ENCODE results near the gene SLC19A1. TPM values are rescaled to one million over a fixed set of nuclear protein-coding genes. Genes with fewer than 3 reads are reported as not detected.

SLC19A1 gene
- total RNA-seq, 4 donors from 2014 or later: 6.5 to 18.3 (median 8.1) TPM

DNA sequence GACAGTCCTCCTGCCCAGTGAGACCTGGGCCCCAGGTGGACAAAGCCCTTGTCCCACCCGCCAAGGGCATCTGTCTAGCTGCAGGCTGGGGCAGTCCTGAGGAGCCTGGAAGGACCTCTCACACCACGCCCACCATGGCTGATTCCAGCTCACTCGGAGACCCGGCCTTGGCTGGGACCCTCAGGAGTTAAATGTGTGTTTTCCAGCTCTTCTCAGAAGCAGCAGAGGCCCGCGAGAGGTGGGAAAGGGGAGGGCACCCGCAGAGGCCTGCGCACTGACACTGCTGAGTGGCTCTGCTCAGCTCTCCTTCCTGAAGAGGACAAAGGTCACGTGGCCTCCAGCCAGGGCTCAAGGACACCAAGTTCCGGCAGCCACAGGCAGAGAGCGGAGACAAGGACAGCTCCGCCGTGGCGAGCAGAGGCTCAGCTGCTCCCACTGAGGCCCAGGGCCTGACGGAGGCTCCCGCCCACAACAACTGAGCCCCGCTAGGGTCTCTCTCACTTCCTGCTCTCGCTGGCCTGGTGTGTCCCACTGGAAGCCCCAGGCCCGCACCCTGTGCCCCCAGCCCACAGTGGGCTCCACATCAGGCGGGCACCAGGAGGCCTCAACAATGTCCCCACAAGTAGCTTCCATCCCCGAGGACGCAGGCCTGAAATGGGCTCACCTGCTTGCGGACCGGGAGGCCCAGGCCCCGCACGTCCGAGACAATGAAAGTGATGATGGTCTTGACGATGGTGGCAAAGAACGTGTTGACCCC lies 16.9 kb downstream of the SLC19A1 start:
- TF ChIP-seq, protein P1, sequence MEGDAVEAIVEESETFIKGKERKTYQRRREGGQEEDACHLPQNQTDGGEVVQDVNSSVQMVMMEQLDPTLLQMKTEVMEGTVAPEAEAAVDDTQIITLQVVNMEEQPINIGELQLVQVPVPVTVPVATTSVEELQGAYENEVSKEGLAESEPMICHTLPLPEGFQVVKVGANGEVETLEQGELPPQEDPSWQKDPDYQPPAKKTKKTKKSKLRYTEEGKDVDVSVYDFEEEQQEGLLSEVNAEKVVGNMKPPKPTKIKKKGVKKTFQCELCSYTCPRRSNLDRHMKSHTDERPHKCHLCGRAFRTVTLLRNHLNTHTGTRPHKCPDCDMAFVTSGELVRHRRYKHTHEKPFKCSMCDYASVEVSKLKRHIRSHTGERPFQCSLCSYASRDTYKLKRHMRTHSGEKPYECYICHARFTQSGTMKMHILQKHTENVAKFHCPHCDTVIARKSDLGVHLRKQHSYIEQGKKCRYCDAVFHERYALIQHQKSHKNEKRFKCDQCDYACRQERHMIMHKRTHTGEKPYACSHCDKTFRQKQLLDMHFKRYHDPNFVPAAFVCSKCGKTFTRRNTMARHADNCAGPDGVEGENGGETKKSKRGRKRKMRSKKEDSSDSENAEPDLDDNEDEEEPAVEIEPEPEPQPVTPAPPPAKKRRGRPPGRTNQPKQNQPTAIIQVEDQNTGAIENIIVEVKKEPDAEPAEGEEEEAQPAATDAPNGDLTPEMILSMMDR (IDR thresholded peaks at IDR 0.05; ENCODE audit: low read depth): no peak

DNA sequence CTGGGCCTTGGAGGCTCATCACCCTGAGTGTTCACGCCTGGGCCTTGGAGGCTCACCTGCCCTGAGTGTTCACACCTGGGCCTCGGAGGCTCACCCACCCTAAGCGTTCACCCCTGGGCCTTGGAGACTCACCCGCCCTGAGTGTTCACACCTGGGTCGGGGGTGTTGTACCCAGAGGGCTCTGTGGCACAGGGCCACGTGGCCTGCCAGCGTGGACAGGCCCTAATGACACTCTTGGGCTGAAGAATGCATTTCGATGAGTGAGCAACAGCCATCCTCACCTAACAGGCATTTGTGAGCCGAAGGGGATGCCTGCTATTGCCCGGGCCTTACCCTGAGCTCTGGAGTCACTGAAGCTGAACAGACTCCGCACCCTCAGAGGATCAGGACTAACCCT lies 17.5 kb downstream of the SLC19A1 start:
- TF ChIP-seq, protein P1 (IDR thresholded peaks at IDR 0.05; ENCODE audit: low read depth): no peak

DNA sequence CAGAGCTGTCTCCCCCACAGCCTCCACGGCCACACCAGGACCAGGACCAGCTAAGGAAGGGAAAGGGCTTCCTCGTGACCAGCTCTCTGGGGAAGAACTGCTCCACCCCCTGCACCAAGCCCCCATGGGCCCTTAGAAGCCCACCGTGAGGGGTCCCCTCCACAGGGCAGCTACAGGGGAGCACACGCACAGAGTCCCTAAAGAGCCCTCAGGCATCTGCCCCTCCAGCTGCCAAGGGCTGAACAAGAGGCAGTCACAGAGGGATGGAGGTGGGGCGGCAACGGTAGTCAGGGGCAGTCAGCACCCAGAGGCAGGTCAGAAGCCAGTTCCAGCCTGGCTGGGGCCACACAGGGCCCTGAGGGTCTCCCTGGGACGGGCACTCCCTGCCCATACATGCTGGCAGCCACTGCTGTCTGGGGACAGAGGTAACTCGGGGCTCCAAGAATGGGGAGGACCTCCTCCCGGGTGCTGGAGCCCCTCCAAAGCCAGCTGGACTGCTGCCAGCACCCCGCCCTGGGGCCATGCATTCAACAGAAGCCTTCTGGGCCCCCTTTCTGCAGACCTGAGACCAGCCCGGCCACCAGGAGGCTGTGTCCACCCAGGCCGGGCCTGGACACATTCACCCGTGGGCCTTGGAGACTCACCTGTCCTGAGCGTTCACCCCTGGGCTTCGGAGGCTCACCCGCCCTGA lies 18.7 kb downstream of the SLC19A1 start:
- TF ChIP-seq, protein P1 (IDR thresholded peaks at IDR 0.05; ENCODE audit: low read depth): no peak

DNA sequence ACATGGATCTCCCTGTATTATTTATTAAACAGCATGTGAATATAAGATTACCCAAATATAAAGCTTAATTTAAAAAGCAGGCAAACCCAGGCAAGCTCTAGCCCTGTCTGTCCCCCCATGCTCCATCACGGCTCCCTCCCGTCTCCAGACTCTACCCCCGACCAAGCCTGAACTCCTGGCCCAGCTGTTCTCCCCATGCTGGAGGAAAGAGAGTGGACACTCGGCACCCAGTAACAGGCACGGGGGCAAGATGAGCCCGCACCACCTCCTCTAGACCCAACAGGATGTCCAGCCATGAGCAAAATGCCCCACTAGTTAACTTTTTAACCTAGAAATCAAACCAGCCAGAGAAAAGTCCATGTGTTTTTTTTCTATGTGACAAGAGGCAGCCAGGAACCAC lies 19.3 kb downstream of the SLC19A1 start:
- TF ChIP-seq, protein P1 (IDR thresholded peaks at IDR 0.05; ENCODE audit: low read depth): no peak

DNA sequence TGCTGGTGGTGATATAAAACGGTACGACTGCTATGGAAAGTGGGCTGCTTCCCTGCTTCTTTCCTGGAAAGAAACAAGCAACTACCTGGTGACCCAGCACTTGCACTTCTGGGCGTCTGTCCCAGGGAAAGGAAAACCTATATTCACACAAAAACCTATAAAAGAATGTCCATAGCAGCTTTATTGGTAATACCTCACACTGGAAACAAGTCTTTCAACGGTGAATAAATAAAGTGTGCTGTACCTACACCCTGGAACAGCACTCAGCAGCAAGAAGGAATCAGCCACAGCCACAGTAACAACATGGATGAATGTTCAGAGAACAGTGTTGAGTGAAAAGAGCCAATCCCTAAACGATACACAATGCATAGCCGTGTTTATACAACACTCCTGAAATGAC lies 19.9 kb downstream of the SLC19A1 start:
- TF ChIP-seq, protein P1 (IDR thresholded peaks at IDR 0.05; ENCODE audit: low read depth): no peak

DNA sequence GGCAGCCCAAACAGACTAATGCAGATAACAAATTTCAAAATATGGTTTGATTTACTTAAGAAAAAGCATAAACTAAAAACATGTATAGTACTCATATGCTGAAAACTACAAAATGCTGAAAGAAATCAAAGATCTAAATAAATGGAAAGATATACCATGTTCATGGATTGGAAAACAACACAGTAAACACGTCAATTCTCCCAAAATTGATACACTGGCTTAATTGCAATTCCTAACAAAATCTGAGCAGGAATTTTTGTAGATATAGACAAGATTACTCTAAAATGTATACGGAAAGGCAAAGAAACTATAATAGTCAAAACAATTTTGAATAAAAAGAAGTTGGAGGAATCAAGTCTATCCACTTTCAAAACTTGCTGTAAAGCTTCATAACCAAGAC lies 21.0 kb downstream of the SLC19A1 start:
- TF ChIP-seq, protein P1 (IDR thresholded peaks at IDR 0.05; ENCODE audit: low read depth): no peak

DNA sequence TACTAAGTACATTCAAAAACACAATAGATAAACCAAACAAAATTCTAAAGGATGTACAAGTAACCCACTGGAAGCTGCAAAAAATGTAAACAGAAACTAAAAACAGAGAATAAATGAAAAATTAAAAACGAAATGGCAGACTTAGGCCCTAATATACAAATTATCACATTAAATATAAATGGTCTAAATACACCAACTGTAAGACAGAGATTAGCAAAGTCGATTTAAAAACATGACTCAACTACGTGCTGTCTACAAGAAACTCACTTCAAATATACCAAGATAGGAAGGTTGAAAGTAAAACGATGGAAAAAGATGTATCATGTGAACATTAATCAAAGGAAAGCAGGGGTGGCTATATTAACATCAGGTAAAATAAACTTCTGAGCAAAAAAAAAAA lies 23.1 kb downstream of the SLC19A1 start:
- TF ChIP-seq, protein P1 (IDR thresholded peaks at IDR 0.05; ENCODE audit: low read depth): no peak

Data from subcutaneous adipose tissue (tissue), 4 donors.